ENCODE results near the gene DCTN1.
"Not testable (repeated sequence)": the region's sequence is repeated elsewhere in the genome, so short reads cannot be mapped to it uniquely, and the experiment has no call there.

DCTN1 gene

DNA sequence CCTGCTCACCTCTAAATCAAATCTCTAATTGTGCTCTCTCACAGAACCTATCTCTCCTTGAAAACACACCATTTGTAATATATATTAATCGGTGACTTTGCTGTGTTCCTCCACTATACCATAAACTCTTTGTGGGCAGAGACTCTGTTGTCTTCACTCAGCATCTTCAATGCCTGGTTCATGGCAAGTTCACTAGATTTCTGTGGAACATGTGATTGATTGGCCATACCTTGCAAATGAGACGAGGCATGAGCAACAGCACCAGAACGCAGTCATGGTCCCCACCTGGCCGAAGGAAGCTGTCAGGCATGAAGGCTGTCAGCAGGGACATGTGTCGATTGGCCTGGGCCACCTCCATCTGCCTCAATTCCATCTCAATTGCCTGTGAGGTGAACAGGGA is 11.6 kb downstream of the DCTN1 start:
- DNase-seq = no peak

DNA sequence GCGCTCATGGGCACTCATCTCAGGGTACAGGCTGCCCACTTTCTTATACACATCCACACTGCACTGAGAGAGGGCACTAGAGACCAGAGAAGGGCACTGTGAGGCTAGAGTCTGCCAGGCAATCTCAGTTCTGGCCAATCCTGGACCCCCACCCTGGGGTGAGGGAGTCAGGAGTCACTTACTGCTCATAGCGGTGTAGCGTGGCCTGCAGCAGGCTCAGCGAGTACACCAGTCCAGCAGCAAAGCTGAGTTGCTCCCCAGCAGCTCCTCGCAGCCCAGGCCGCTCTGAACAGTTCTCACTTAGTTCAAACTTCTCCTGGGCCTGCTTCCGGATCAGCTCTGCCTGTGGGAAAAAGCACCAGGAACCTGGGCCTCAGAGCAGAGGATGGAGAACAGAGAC is 12.3 kb downstream of the DCTN1 start:
- no peak for DNase-seq

DNA sequence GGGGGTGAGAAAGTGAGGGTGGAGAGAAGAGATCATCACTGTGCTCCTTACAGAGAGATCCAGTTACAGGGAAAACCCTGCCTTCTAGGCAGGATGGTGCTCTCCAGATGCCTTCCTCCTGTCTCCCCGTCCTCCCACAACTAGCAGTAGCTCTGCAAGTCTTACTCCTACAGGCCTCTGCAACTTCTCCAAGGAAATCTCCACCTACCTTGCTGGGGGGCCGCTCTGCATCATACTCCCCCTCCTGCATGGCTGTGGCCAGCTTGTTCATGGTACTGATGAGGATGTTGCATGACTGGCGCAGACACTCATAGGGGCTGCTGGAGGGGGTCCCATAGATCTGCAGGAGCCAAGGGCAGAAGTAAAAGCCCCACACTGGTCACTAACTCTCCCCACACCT is 14.1 kb downstream of the DCTN1 start:
- DNase-seq = no peak

- no peak for DNase-seq
Observed at GRCh38 chr2:74364533-74365505, 15.3 kb downstream of the DCTN1 start.

DNA sequence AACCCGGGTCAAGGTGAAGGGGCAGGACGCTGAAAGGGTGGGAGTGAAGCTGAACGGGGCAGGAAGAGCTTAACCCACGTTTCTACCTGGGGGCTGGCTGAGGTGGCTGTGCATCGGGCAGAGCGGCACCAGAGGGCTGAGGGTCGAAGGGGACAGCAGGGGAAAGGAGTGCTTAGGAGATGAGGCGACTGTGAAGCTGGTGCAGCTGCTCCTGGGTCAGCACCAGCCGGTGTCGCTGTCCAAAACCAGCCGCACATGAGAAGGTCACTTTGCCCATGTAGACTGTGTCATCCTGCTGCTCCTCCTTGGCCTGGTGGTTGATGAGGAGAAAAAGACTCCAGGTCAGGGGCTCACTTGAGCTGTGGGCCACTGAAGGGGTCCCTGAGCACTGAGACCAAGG is 18.8 kb downstream of the DCTN1 start:
- no peak for DNase-seq

GRCh38 chr2:74357627-74358026 is 22.5 kb downstream of the DCTN1 start:
- no peak for DNase-seq

DNA sequence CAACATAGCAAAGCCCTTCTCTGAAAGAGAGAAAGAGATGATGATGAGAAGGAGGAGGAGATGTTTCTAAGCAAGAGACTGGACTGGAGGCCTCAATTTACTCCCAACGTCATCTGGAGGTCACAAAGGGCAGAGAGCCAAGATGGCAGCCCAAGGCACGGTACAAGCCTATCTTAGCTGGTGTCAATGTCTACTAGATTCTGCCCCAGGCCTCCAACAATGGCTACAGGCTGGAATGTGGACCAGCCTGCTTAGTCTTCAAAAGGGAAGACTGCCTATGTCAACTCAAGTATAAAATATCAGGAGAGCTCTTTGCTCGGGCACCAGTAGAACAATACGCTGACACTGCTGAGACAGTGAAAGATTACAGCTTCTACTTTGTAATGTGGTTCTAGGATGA is 30.2 kb downstream of the DCTN1 start:
- DNase-seq = no peak

- DNase-seq = no peak
Observed at GRCh38 chr2:74347742-74348141, 32.4 kb downstream of the DCTN1 start.

- no peak for DNase-seq
Observed at GRCh38 chr2:74347303-74347702, 32.8 kb downstream of the DCTN1 start.

GRCh38 chr2:74345272-74345943 is 34.7 kb downstream of the DCTN1 start:
- no peak for DNase-seq

GRCh38 chr2:74343316-74343715 is 36.8 kb downstream of the DCTN1 start, which contains the start of gene SLC4A5:
SLC4A5 (minus strand) TSS chr2:74343416; CDS start chr2:74315023, 28,393 bp downstream.
- DNase-seq = no peak

GRCh38 chr2:74336227-74336626 is 43.9 kb downstream of the DCTN1 start:
- DNase-seq = not testable (repeated sequence)

DNA sequence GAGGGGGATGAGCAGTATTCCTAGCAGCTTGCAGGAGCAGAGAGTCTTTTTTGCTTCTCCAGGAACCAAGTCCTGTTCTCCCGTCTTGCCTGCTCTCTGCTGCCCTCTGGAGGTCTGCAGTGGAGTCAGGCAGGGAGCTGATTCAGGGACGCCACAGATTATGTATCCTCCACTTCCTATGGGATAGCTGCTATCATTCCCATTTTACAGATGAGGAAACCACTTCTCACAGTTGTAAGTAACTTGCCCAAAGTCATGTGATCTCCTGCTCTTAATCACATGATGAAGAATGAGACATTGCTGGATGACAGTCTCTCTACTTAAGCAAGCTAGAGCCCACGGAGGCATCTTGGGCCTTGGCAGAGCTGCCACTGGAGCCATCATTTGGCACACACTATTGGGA is 45.2 kb downstream of the DCTN1 start:
- DNase-seq = peak; percentile 19

DNA sequence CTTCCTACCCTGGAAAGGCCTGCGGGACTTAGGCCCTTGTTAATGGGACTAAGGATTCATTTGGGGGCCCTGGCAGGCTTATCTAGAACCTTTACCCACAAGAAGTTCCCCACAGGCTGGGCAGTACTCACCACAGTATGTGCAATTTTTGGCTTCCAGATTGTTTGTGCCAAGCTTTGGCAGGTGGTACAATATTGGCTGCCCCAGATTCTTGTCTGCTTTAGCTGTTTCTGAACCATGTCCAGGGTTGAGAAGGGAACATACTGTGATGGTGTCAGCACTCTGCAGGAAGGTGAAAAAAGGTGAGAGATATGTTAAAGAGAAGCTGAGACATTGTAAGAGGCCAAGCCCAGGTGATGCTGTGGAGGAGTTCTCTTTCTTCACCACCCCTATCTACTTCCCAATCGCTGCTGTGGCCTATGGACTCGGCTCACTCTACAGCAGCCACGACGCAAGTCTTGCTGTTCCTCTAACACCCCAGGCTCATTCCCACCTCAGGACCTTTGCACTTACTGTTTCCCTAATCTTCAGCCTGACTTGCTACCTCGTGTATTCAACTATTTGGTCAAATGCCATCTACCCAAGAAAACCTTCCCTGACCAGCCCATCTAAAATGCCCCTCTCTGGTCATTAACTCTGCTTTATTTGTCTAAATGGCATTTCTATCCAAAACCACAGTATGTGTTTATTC is 46.1 kb downstream of the DCTN1 start:
- no peak for DNase-seq

- peak; percentile 29 for DNase-seq
Observed at GRCh38 chr2:74333175-74333574, 46.9 kb downstream of the DCTN1 start.

- DNase-seq = no peak
Observed at GRCh38 chr2:74332550-74333174, 47.4 kb downstream of the DCTN1 start.

DNA sequence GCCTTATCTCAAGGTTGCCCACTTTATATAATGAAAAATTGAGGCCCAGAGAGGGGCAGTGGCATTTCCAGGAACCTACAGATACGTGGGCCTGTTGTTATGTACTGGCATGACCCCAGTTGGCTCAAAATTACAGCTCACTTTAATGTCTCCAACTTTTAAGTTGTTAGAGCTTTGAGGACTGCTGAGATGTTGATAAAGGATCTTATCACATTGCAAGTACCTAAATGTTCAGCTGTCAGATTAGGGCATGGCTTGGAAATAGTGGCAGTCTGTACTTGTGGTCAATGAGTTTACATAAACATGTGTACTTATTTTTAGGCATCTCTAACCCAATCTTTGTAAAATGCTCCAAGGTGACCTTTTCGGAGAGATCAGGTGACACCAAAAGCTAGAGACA is 51.5 kb downstream of the DCTN1 start:
- no peak for DNase-seq

- no peak for DNase-seq
Observed at GRCh38 chr2:74328074-74328473, 52.0 kb downstream of the DCTN1 start.

- DNase-seq = no peak
Observed at GRCh38 chr2:74327627-74328026, 52.5 kb downstream of the DCTN1 start.

- no peak for DNase-seq
Observed at GRCh38 chr2:74327199-74327598, 52.9 kb downstream of the DCTN1 start.

DNA sequence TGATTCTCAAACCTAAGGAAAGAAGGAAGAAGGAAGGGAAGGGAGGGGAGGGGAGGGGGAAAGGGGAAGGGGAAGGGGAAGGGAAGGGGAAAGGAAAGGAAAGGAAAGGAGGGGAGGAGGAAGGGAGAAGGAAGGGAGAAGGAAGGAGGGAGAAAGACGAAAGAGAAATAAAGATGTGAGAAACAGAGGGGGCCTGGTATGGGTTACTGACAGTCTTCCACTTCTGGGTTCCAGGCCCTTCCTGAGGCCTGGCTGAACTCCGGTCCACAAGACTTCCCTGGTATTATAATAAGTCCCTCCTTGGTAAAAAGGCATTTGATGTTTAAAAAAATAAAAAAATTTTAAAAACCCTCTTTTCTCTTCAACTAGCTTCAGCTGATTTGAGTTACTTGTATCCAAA is 54.3 kb downstream of the DCTN1 start:
- no peak for DNase-seq

DNA sequence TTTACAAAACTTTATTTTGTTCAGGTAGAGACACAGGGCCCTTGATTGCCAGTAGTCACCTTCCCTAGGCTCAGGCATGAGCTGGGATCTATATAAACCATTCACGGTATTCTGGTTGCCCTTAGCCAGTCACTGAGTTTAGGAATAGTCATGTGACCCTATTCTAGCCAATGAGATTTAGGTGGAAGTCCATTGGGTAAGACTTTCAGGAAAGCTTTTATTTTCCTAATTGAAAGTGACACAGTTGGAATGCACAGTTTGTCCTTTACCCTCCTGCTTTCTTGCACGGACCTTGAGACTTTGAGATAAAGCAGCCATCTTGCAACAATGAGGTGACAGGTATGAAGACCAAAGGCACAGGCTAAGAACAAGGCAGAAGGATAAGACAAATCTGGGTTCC is 58.4 kb downstream of the DCTN1 start:
- DNase-seq = no peak

- no peak for DNase-seq
Observed at GRCh38 chr2:74317701-74318100, 62.4 kb downstream of the DCTN1 start.

Measured in NCI-H526 treated with DMSO at 0.1 percent for 48 hours (cell line).